Measurements from ENCODE around the gene CHPF. TPM values are rescaled to one million over a fixed set of nuclear protein-coding genes. Genes with fewer than 3 reads are reported as not detected.

The CHPF gene
- total RNA-seq, 1 experiment from 2014 or later: 139 TPM

DNA sequence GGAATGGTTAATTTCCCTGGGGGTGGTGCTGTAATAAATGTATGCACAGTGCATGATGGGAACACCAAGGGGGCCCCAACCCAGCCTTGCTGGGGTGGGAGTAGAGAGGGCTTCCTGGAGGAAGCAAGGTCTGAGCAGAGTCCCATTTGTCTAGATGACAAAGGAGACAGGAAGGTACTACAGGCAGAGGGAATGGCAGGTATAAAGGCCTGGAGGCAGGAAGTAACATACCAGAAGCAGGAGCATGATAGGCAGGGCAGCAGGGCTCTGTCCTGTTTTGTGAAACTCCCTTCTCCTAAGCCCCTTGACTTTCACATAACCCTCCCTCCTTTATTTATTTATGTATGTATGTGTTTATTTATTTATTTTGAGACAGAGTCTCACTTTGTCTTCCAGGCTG, 41.0 kb downstream of the CHPF start:
- H3K36me3 ChIP-seq (ENCODE audit: low read depth, low read length): no peaks in the 10 kb centered on the region
- no peaks in the 10 kb centered on the region for H3F3A ChIP-seq (ENCODE audit: low read length, unreplicated experiment)
- no peaks in the 10 kb centered on the region for H3K9me3 ChIP-seq (ENCODE audit: low read length)
- H3K9ac ChIP-seq (ENCODE audit: low read length): no peak overlapping the region
- no peak overlapping the region for H2AFZ ChIP-seq (ENCODE audit: low read length)
- peaks cover 16% of the 10 kb centered on the region for H3K4me1 ChIP-seq (ENCODE audit: insufficient read depth, low read length)
- ChIA-PET POLR2A (ENCODE audit: unreplicated experiment) (no interaction called here), CTCF (no interaction called here)
- H3K9me2 ChIP-seq (replicated peaks; ENCODE audit: low read length): no peaks in the 10 kb centered on the region
- TF ChIP-seq EZH2phosphoT487 (IDR thresholded peaks at IDR 0.05; ENCODE audit: borderline replicate concordance, low read length): no peak
- TF ChIP-seq, protein P1, sequence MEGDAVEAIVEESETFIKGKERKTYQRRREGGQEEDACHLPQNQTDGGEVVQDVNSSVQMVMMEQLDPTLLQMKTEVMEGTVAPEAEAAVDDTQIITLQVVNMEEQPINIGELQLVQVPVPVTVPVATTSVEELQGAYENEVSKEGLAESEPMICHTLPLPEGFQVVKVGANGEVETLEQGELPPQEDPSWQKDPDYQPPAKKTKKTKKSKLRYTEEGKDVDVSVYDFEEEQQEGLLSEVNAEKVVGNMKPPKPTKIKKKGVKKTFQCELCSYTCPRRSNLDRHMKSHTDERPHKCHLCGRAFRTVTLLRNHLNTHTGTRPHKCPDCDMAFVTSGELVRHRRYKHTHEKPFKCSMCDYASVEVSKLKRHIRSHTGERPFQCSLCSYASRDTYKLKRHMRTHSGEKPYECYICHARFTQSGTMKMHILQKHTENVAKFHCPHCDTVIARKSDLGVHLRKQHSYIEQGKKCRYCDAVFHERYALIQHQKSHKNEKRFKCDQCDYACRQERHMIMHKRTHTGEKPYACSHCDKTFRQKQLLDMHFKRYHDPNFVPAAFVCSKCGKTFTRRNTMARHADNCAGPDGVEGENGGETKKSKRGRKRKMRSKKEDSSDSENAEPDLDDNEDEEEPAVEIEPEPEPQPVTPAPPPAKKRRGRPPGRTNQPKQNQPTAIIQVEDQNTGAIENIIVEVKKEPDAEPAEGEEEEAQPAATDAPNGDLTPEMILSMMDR (conservative IDR thresholded peaks at IDR 0.05; ENCODE audit: low read depth, low read length): no peak
- TF ChIP-seq EZH2 (IDR thresholded peaks at IDR 0.05; ENCODE audit: low read length, unreplicated experiment): no peak
- peaks cover 16% of the 10 kb centered on the region for H3K79me2 ChIP-seq (ENCODE audit: low read length)
- no peak overlapping the region for H3K27ac ChIP-seq (ENCODE audit: low read length)
- ATAC-seq: no peak
- H3K4me3 ChIP-seq (ENCODE audit: low read length): no peak overlapping the region
- H3K27me3 ChIP-seq (ENCODE audit: low read length): no peaks in the 10 kb centered on the region
- H3K4me2 ChIP-seq (ENCODE audit: low read length): no peak overlapping the region
- intact Hi-C loops (cut with micrococcal nuclease): no loop called here
- DNase-seq: no peak
- no TSS peak for BruUV-seq (replicated peaks)
- no peaks in the 10 kb centered on the region for H4K20me1 ChIP-seq (ENCODE audit: low read length)

- no peaks in the 10 kb centered on the region for H3K36me3 ChIP-seq (ENCODE audit: low read depth, low read length)
- ATAC-seq: no peak
- no peaks in the 10 kb centered on the region for H3F3A ChIP-seq (ENCODE audit: low read length, unreplicated experiment)
- BruUV-seq (replicated peaks): no TSS peak
- H3K9me3 ChIP-seq (ENCODE audit: low read length): no peaks in the 10 kb centered on the region
- peaks cover 21% of the 10 kb centered on the region for H3K4me1 ChIP-seq (ENCODE audit: insufficient read depth, low read length)
- no peak overlapping the region for H3K27ac ChIP-seq (ENCODE audit: low read length)
- H3K4me2 ChIP-seq (ENCODE audit: low read length): no peak overlapping the region
- no peak overlapping the region for H3K4me3 ChIP-seq (ENCODE audit: low read length)
- H3K9ac ChIP-seq (ENCODE audit: low read length): no peak overlapping the region
- ChIA-PET CTCF (no interaction called here), POLR2A (ENCODE audit: unreplicated experiment) (no interaction called here)
- TF ChIP-seq, protein P1 (conservative IDR thresholded peaks at IDR 0.05; ENCODE audit: low read depth, low read length): no peak
- TF ChIP-seq EZH2 (IDR thresholded peaks at IDR 0.05; ENCODE audit: low read length, unreplicated experiment): no peak
- no peak for TF ChIP-seq EZH2phosphoT487 (IDR thresholded peaks at IDR 0.05; ENCODE audit: borderline replicate concordance, low read length)
- H3K79me2 ChIP-seq (ENCODE audit: low read length): peaks cover 16% of the 10 kb centered on the region
- no peak overlapping the region for H2AFZ ChIP-seq (ENCODE audit: low read length)
- no peaks in the 10 kb centered on the region for H4K20me1 ChIP-seq (ENCODE audit: low read length)
- no peaks in the 10 kb centered on the region for H3K9me2 ChIP-seq (replicated peaks; ENCODE audit: low read length)
- no peaks in the 10 kb centered on the region for H3K27me3 ChIP-seq (ENCODE audit: low read length)
- no peak for DNase-seq
- intact Hi-C loops (cut with micrococcal nuclease): loop anchor here (2.0 kb wide), 1 partner anchor 43 kb away; no protein-coding TSS in a partner anchor
Measured at GRCh38 chr2:219501849-219502248, 41.8 kb downstream of the CHPF start.

DNA sequence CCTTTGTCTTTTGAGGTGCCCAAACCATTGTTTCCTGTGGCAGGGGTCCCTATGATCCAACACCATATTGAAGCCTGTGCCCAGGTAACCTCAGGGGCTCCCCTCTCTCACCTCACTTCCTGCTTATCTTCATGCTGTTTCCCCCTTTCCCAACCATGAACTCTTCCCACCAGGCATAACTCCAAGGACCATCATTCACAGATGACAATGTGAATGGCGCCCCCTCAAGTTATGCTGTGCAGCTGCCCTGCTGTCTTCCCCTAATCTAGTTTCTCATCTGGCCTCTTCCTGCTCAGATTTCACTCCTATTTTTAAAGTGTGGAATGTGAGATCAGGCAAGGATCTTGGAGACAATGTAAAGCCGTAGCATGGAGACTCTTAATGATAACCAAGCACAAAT, 43.5 kb downstream of the CHPF start:
- CTCF ChIA-PET: interaction anchor here (0.6 kb wide), 1 partner anchor 11 kb away, joined by 9 read pairs; no protein-coding TSS in a partner anchor
- peaks cover 21% of the 10 kb centered on the region for H3K4me1 ChIP-seq (ENCODE audit: insufficient read depth, low read length)

More for the DNA sequence above, 43.5 kb downstream of the CHPF start:
- no TSS peak for BruUV-seq (replicated peaks)
- Histone ChIP-seq H3K36me3 (ENCODE audit: low read depth, low read length) (no peaks in the 10 kb centered on the region), H3K79me2 (ENCODE audit: low read length) (peaks cover 16% of the 10 kb centered on the region), H3K4me3 (ENCODE audit: low read length) (0 out of 2 replicates have a peak overlapping the region, but pooled peaks have one; percentile 85), H2AFZ (ENCODE audit: low read length) (no peak overlapping the region), H4K20me1 (ENCODE audit: low read length) (no peaks in the 10 kb centered on the region), H3K9me3 (ENCODE audit: low read length) (no peaks in the 10 kb centered on the region), H3K27me3 (ENCODE audit: low read length) (no peaks in the 10 kb centered on the region), H3K27ac (ENCODE audit: low read length) (no peak overlapping the region), H3K4me2 (ENCODE audit: low read length) (peak overlapping the region; percentile 95; the same call in 1 of the 2 replicates), H3K9me2 (replicated peaks; ENCODE audit: low read length) (no peaks in the 10 kb centered on the region), H3F3A (ENCODE audit: low read length, unreplicated experiment) (no peaks in the 10 kb centered on the region), H3K9ac (ENCODE audit: low read length) (no peak overlapping the region)
- ATAC-seq: no peak
- peak; percentile 24 for DNase-seq
- POLR2A ChIA-PET (ENCODE audit: unreplicated experiment): interaction anchor here (0.6 kb wide), 1 partner anchor 24 kb away, joined by 3 read pairs; no protein-coding TSS in a partner anchor
- no peak for TF ChIP-seq EZH2phosphoT487 (IDR thresholded peaks at IDR 0.05; ENCODE audit: borderline replicate concordance, low read length)
- TF ChIP-seq EZH2 (IDR thresholded peaks at IDR 0.05; ENCODE audit: low read length, unreplicated experiment): no peak
- TF ChIP-seq, protein P1 (conservative IDR thresholded peaks at IDR 0.05; ENCODE audit: low read depth, low read length): peak; percentile 50
- intact Hi-C loops (cut with micrococcal nuclease): loop anchor here (2.0 kb wide), 1 partner anchor 41 kb away; no protein-coding TSS in a partner anchor

Measured in PC-3 (cell line).